Epithelial cell of esophagus (primary cell): ENCODE measurements around the gene TNPO2.

Experiments
- DNase-seq: peaks from one replicate; pipeline ENCODE4 v3.0.0; 2010; ENCODE audit warnings: low read depth
- H3K4me3 ChIP-seq: 2 replicates; pipeline ENCODE4 v1.5.1; 2011; ENCODE audit warnings: mild to moderate bottlenecking, low read length, control low read depth
- TF ChIP-seq, protein P1 (sequence below): IDR thresholded peaks from 2 replicates; pipeline ENCODE4 v1.5.1; 2011; ENCODE audit warnings: low read depth, mild to moderate bottlenecking, low read length, control low read depth, inconsistent platforms; ENCODE audit not compliant: insufficient read depth; ENCODE audit errors: missing control alignments

The TNPO2 gene

DNA sequence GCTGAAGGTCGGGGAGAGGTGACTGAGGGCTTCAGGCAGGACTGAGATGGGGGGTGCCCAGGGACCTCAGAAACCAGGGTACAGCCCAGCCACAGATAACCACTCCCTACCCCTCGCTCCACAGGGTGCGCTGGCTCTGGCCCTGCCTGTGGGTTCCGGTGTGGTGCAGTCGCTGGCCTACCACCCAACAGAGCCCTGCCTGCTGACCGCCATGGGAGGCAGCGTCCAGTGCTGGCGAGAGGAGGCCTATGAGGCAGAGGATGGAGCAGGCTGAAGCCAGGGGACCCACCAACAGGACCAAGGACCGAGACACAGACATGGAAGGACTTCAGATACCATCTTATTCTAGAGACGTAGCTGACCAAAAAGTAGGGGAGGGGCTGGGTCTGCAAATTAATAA lies 48.3 kb downstream of the TNPO2 start:
- TF ChIP-seq, protein P1, sequence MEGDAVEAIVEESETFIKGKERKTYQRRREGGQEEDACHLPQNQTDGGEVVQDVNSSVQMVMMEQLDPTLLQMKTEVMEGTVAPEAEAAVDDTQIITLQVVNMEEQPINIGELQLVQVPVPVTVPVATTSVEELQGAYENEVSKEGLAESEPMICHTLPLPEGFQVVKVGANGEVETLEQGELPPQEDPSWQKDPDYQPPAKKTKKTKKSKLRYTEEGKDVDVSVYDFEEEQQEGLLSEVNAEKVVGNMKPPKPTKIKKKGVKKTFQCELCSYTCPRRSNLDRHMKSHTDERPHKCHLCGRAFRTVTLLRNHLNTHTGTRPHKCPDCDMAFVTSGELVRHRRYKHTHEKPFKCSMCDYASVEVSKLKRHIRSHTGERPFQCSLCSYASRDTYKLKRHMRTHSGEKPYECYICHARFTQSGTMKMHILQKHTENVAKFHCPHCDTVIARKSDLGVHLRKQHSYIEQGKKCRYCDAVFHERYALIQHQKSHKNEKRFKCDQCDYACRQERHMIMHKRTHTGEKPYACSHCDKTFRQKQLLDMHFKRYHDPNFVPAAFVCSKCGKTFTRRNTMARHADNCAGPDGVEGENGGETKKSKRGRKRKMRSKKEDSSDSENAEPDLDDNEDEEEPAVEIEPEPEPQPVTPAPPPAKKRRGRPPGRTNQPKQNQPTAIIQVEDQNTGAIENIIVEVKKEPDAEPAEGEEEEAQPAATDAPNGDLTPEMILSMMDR = no peak
- no peak overlapping the region for H3K4me3 ChIP-seq
- no peak for DNase-seq

DNA sequence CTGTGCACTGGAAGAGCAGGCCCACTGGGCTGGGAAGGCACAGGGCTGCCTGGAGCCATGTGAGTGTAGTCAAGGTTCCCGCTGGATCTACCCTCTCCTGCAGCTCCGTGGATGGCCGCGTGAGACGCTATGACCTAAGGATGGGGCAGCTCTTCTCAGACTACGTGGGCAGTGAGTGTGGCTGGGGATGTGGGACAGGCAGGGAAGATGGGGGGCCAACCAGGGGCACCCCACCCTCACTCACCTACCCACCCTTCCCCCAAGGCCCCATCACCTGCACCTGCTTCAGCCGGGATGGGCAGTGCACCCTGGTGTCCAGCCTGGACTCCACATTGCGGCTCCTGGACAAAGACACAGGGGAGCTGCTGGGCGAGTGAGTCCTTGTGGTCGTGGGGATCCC lies 51.0 kb downstream of the TNPO2 start:
- H3K4me3 ChIP-seq = no peak overlapping the region
- no peak for DNase-seq
- TF ChIP-seq, protein P1 = no peak

DNA sequence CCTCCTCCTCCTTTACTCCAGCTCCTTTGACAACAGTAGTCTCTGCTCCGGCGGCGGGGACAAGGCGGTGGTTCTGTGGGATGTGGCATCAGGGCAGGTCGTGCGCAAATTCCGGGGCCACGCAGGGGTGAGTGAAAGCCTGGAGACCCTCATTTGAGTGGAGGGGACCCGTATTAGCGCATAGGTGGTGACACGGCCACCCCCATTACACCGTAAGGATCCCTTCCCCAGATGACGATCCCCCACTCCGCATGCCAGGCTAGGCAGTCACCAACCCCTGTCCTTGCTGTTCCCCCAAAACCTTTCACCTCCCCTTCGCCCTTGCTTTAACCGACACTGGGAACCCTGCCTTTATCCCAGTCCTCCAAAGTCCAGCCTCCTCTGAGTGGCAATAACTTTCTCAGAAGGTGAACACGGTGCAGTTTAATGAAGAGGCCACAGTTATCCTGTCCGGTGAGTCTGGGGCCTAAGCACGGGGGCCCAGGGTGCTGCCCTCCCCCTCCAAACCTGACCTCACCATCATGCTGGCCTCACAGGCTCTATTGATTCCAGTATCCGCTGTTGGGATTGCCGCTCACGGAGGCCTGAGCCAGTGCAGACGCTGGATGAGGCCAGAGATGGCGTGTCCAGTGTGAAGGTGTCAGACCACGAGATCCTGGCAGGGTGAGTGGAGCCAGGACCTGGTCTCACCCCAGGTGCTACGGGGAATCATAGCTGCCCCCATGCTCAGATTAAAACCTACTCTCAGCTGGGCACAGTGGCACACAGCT lies 53.4 kb downstream of the TNPO2 start:
- no peak for DNase-seq
- H3K4me3 ChIP-seq = peak overlapping the region; percentile 94
- TF ChIP-seq, protein P1 = no peak

DNA sequence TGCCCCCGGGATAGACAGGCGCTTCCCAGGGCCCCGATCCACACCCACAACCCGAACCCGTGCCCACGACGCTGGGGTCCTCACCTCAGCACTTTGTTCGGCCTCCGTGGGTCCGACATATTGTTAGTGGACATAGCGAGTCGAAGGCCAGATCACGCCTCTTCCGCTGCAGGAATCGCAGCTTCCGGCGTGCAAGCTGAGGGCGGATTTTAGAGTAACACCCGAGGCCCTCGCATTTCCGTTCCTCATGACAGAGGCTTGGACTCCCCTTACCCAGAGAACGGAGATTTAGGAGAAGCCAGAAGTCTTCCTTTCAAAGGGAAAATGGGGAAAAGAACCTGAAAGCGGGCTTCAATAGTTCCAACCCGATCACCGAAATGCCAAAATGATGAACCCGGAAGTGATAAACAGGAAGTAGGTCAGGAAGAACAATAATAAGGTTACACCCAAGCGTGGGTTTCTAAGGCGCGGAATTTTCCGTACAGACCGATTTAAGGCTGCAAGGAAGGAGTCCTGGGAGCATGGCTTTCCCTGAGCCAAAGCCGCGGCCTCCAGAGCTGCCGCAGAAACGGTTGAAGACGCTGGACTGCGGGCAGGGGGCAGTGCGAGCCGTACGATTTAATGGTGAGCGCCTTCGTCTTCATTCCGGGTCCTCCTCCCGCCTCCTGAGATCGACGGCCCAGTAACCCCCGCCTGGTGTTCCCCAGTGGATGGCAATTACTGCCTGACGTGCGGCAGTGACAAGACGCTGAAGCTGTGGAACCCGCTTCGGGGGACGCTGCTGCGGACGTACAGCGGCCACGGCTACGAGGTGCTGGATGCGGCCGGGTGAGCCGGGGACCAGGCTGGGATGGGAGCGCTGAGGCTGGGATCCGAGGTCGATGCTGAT lies 54.2 kb downstream of the TNPO2 start:
- H3K4me3 ChIP-seq = peak overlapping the region; percentile 94
- TF ChIP-seq, protein P1 = no peak
- peak; percentile 84 for DNase-seq

DNA sequence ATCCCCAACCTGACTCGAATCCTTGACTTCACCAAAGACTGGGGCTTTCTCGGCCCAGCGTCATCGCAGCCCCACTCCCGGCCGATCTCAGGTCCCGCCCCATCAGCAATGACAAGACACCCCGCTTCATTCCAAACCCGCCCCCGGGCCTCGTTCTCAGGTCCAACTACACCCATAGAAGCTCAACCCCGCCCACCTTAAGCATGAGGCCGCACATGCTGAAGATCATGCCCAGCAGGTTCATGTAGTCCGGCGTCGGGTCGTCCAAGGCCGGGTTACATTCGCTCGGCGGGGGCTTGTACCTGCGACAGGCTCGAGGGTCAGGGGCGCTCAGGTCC lies 54.8 kb downstream of the TNPO2 start:
- H3K4me3 ChIP-seq = peak overlapping the region; percentile 94
- TF ChIP-seq, protein P1 = no peak
- peak; percentile 79 for DNase-seq

DNA sequence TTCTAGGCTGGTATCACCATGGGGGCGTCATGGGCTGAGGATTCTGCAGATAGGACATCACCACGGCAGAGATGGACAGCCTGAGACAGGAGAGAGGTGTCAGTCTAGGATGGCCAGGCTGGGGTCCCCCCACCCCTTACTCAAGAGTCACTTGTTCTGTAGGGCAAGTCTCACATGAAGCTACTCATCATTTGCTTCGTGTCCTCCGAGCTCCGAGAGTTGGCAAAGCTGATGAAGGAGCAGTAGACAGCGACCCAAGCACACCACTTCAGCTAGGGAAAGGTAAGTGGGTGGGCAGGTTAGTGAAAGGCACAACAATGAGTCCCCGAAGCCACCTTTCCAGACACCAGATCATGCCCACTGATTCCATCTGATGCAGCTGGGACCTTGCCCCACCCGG lies 55.4 kb downstream of the TNPO2 start:
- TF ChIP-seq, protein P1 = no peak
- DNase-seq = no peak
- peak overlapping the region; percentile 94 for H3K4me3 ChIP-seq
